IMR-90 (cell line): ENCODE results near the gene PEX10. TPM values are rescaled to one million over a fixed set of nuclear protein-coding genes. Genes with fewer than 3 reads are reported as not detected.

Experiments
- ATAC-seq: fragments of 200-7000 bp; cut with Tn5 transposase; 2 replicates; pipeline ENCODE4 v1.9.1; 2020; ENCODE audit warnings: low read depth, mild to moderate bottlenecking, moderate library complexity
- BruUV-seq: library from RNA; stranded (reverse); fragments of 400-500 nt; replicated peaks from 2 replicates; lab custom pipeline; 2021; lab: Mats Ljungman, UMichigan
- CTCF ChIA-PET: fragments of 300-600 bp; formaldehyde crosslinking; extraction: SDS; loops from one replicate; lab custom pipeline; 2021; ENCODE audit warnings: antibody characterized with exemption; lab: Yijun Ruan, JAX
- POLR2A ChIA-PET: fragments of 300-600 bp; sonication (Branson Sonifier 250); formaldehyde crosslinking; loops from one replicate; lab custom pipeline; 2022; ENCODE audit warnings: antibody characterized with exemption; ENCODE audit not compliant: unreplicated experiment; lab: Charles Lee
- DNase-seq: peaks from one replicate; pipeline ENCODE4 v3.0.0; 2013
- H2AFZ ChIP-seq: replicated peaks from 2 replicates; pipeline ENCODE3; 2013; ENCODE audit warnings: low read length, mild to moderate bottlenecking; ENCODE audit not compliant: poor library complexity
- H2AK5ac ChIP-seq: 2 replicates; pipeline ENCODE4 v1.6.1; 2013; ENCODE audit warnings: low read depth, low read length, inconsistent platforms
- H2AK9ac ChIP-seq: replicated peaks from 2 replicates; pipeline ENCODE3; 2013; ENCODE audit warnings: mild to moderate bottlenecking, low read depth, low read length, moderate library complexity; ENCODE audit not compliant: poor library complexity
- H2BK120ac ChIP-seq: 2 replicates; pipeline ENCODE4 v1.6.1; 2013; ENCODE audit warnings: low read depth, low read length, inconsistent platforms
- H2BK15ac ChIP-seq: 3 replicates; pipeline ENCODE4 v1.6.1; 2013; ENCODE audit warnings: low read depth, low read length, inconsistent platforms
- H2BK20ac ChIP-seq: 2 replicates; pipeline ENCODE4 v1.6.1; 2013; ENCODE audit warnings: low read depth, mild to moderate bottlenecking, inconsistent platforms, low read length, moderate library complexity
- H2BK5ac ChIP-seq: 2 replicates; pipeline ENCODE4 v1.6.1; 2013; ENCODE audit warnings: mild to moderate bottlenecking, low read depth, low read length, inconsistent platforms; ENCODE audit not compliant: poor library complexity, severe bottlenecking
- H3K14ac ChIP-seq: replicated peaks from 2 replicates; pipeline ENCODE4 v1.6.1; 2013; ENCODE audit warnings: low read depth, low read length, inconsistent platforms
- H3K18ac ChIP-seq: 2 replicates; pipeline ENCODE4 v1.6.1; 2013; ENCODE audit warnings: low read depth, low read length, control low read depth
- H3K23ac ChIP-seq: 2 replicates; pipeline ENCODE4 v1.6.1; 2013; ENCODE audit warnings: low read depth, low read length, inconsistent platforms
- H3K27ac ChIP-seq: 2 replicates; pipeline ENCODE4 v1.5.1; 2013; ENCODE audit warnings: mild to moderate bottlenecking, control low read depth, low read length; ENCODE audit not compliant: insufficient read depth
- H3K27me3 ChIP-seq: 2 replicates; pipeline ENCODE4 v1.6.1; 2013; ENCODE audit warnings: low read length; ENCODE audit not compliant: control insufficient read depth, insufficient read depth
- H3K36me3 ChIP-seq: 2 replicates; pipeline ENCODE4 v1.6.1; 2013; ENCODE audit warnings: low read length, mixed read lengths; ENCODE audit not compliant: control insufficient read depth, insufficient read depth
- H3K4ac ChIP-seq: 2 replicates; pipeline ENCODE4 v1.6.1; 2013; ENCODE audit warnings: low read depth, low read length, inconsistent platforms
- H3K4me1 ChIP-seq: 2 replicates; pipeline ENCODE4 v1.6.1; 2013; ENCODE audit warnings: low read length, mixed read lengths; ENCODE audit not compliant: control insufficient read depth, insufficient read depth
- H3K4me2 ChIP-seq: 2 replicates; pipeline ENCODE4 v1.6.1; 2013; ENCODE audit warnings: low read depth, mild to moderate bottlenecking, control low read depth, low read length, moderate library complexity
- H3K4me3 ChIP-seq: 2 replicates; pipeline ENCODE4 v1.5.1; 2013; ENCODE audit warnings: low read depth, mild to moderate bottlenecking, control low read depth, low read length, moderate library complexity; ENCODE audit not compliant: insufficient read depth
- H3K56ac ChIP-seq: 2 replicates; pipeline ENCODE4 v1.6.1; 2013; ENCODE audit warnings: low read length, inconsistent platforms; ENCODE audit not compliant: insufficient read depth; ENCODE audit errors: extremely low read depth
- H3K79me1 ChIP-seq, 2 experiments: 2 replicates each; pipeline ENCODE4 v1.6.1; 2013; ENCODE audit warnings: low read length in 2 of 2, inconsistent platforms in 1 of 2, low read depth in 1 of 2
- H3K9ac ChIP-seq: 2 replicates; pipeline ENCODE4 v1.6.1; 2013; ENCODE audit warnings: low read depth, low read length, control low read depth
- H3K9me1 ChIP-seq: 2 replicates; pipeline ENCODE4 v1.6.1; 2013; ENCODE audit warnings: low read length, inconsistent platforms; ENCODE audit not compliant: insufficient read depth
- H3K9me3 ChIP-seq: 2 replicates; pipeline ENCODE4 v1.6.1; 2013; ENCODE audit warnings: low read length; ENCODE audit not compliant: control insufficient read depth, insufficient read depth
- H4K20me1 ChIP-seq: 2 replicates; pipeline ENCODE4 v1.6.1; 2013; ENCODE audit warnings: low read length, inconsistent platforms; ENCODE audit not compliant: insufficient read depth
- H4K5ac ChIP-seq: 2 replicates; pipeline ENCODE4 v1.6.1; 2013; ENCODE audit warnings: mild to moderate bottlenecking, low read depth, low read length, control low read depth
- H4K8ac ChIP-seq, 2 experiments: 2 replicates each; pipeline ENCODE4 v1.6.1; 2013; ENCODE audit warnings: low read depth in 2 of 2, low read length in 2 of 2, control low read depth in 1 of 2, inconsistent platforms in 1 of 2
- H4K91ac ChIP-seq: 2 replicates; pipeline ENCODE4 v1.6.1; 2013; ENCODE audit warnings: low read depth, low read length, inconsistent platforms; ENCODE audit not compliant: insufficient read depth
- BHLHE40 ChIP-seq: fragments of 150-350 bp; IDR thresholded peaks from 2 replicates; pipeline ENCODE4 v1.6.1; 2016; ENCODE audit warnings: mild to moderate bottlenecking, low read depth, low read length
- CEBPB ChIP-seq: IDR thresholded peaks from 2 replicates; pipeline ENCODE4 v1.6.1; 2012; ENCODE audit warnings: low read depth, low read length, improper control_type of control experiment
- CHD1 ChIP-seq: IDR thresholded peaks from 2 replicates; pipeline ENCODE4 v1.6.1; 2012; ENCODE audit warnings: low read depth, low read length, improper control_type of control experiment
- FOS ChIP-seq: fragments of 150-350 bp; IDR thresholded peaks from 2 replicates; pipeline ENCODE4 v1.6.1; 2016; ENCODE audit warnings: low read depth, low read length
- MAFK ChIP-seq: IDR thresholded peaks from 2 replicates; pipeline ENCODE4 v1.6.1; 2012; ENCODE audit warnings: low read depth, low read length, improper control_type of control experiment
- MAZ ChIP-seq: IDR thresholded peaks from 2 replicates; pipeline ENCODE4 v1.6.1; 2012; ENCODE audit warnings: low read depth, mild to moderate bottlenecking, low read length, improper control_type of control experiment, moderate library complexity, borderline replicate concordance
- MXI1 ChIP-seq: IDR thresholded peaks from 2 replicates; pipeline ENCODE4 v1.6.1; 2012; ENCODE audit warnings: low read depth, mild to moderate bottlenecking, low read length, moderate library complexity, borderline replicate concordance
- NFE2L2 ChIP-seq: fragments of 150-350 bp; IDR thresholded peaks from 2 replicates; pipeline ENCODE4 v1.6.1; 2016; ENCODE audit warnings: low read depth, mild to moderate bottlenecking, low read length
- POLR2A ChIP-seq: IDR thresholded peaks from 2 replicates; pipeline ENCODE4 v1.6.1; 2012; ENCODE audit warnings: mild to moderate bottlenecking, low read depth, low read length
- RAD21 ChIP-seq: IDR thresholded peaks from 2 replicates; pipeline ENCODE4 v1.6.1; 2012; ENCODE audit warnings: low read length, improper control_type of control experiment
- RCOR1 ChIP-seq: IDR thresholded peaks from 2 replicates; pipeline ENCODE4 v1.6.1; 2012; ENCODE audit warnings: mild to moderate bottlenecking, low read length, improper control_type of control experiment; ENCODE audit not compliant: insufficient replicate concordance
- RFX5 ChIP-seq: IDR thresholded peaks from 2 replicates; pipeline ENCODE4 v1.8.0; 2012; ENCODE audit warnings: low read depth, mild to moderate bottlenecking, low read length, moderate library complexity
- SMC3 ChIP-seq: fragments of 150-350 bp; IDR thresholded peaks from 2 replicates; pipeline ENCODE4 v1.6.1; 2016; ENCODE audit warnings: low read depth, mild to moderate bottlenecking, antibody characterized with exemption, low read length, moderate library complexity
- WGBS, 2 experiments: methylation state at CpG; one replicate each; pipeline versions ENCODE4 v1.1.5 to v1.1.7; 2013; ENCODE audit warnings: missing lambda C conversion rate in 2 of 2; ENCODE audit not compliant: insufficient read length in 1 of 2; ENCODE audit errors: extremely low coverage in 2 of 2; 5-methylcytosine and 5-hydroxymethylcytosine counted together
- dilution Hi-C: fragments of 300-500 bp; cut with HindIII; formaldehyde crosslinking; loops from one replicate; pipeline ENCODE4 v1.14.3; 2018; ENCODE audit warnings: low sequenced_read_pairs; ENCODE audit not compliant: unreplicated experiment
- in situ Hi-C: fragments of 300-500 bp; cut with MboI; formaldehyde crosslinking; loops from 3 replicates; pipeline ENCODE4 v1.14.3; 2019; ENCODE audit warnings: low sequenced_read_pairs, inconsistent platforms, mixed read lengths
- intact Hi-C: fragments of 100-400 bp; cut with micrococcal nuclease; formaldehyde crosslinking; loops from 2 replicates; pipeline ENCODE4 v1.10.0; 2022
- polyA plus RNA-seq, 3 experiments: library from polyadenylated mRNA; depleted of rRNA; stranded (reverse); fragments of >200 nt; gene quantifications; 2 replicates each; pipeline ENCODE4 v1.2.3, GENCODE V29; 2012; ENCODE audit warnings: low replicate concordance in 1 of 3
- total RNA-seq: library from RNA; depleted of rRNA; stranded (reverse); fragments of >200 nt; gene quantifications from 2 replicates; pipeline ENCODE4 v1.2.3, GENCODE V29; 2012
- TF ChIP-seq, protein P1 (sequence below): fragments of 150-350 bp; IDR thresholded peaks from 2 replicates; pipeline ENCODE4 v1.6.1; 2016; ENCODE audit warnings: low read depth, mild to moderate bottlenecking, low read length, moderate library complexity, borderline replicate concordance
- TF ChIP-seq, protein P2 (sequence below): conservative IDR thresholded peaks from 2 replicates; pipeline ENCODE4 v1.5.1; 2012; ENCODE audit warnings: mild to moderate bottlenecking, low read depth, low read length, improper control_type of control experiment

PEX10 gene
- total and polyA plus RNA-seq, 2 of the 4 experiments (the other 2 are of a cell fraction): 16.9 to 19.7 TPM

DNA sequence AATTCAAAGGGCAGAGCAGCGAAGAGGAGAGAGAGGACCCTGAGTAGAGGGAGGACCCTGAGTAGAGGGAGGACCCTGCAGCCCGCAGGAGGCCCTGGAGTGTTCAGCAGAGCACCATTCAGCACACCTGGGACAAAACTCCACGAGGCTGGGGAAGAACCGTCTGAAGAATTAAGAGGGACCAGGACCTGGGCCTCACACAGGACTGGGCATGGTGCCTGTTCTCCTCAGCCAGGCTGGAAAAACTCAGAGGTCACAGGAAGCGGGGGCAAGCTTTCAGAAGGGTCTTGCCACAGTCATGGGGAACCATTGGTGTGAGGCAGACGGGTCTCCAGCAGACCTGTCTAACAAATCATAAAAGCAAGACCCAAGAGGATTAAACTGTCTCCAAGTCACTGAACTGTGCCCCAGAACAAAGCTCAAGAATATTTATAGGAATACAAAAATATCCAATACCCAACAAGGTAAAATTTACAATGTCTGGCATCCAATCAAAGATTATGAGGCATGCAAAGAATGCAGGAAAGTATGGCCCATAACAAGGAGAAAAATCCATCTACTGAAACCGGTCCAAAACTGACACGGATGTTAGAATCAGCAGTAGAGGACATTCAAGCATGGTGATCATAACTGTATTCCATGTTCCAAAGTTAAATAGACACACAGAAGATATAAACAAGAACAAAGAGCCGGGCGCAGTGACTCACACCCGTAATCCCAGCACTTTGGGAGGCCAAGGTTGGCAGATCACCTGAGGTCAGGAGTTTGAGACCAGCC, 51.6 kb downstream of the PEX10 start:
- H3K27me3 ChIP-seq: no peaks in the 10 kb centered on the region
- intact Hi-C loops: no loop called here
- H3K27ac ChIP-seq: no peak overlapping the region
- H3K23ac ChIP-seq: no peak overlapping the region; the same call in 1 of the 2 replicates
- no peaks in the 10 kb centered on the region for H4K20me1 ChIP-seq
- H3K9me1 ChIP-seq: no peaks in the 10 kb centered on the region
- in situ Hi-C loops: loop anchor here (25.0 kb wide), 1 partner anchor 398 kb away; no protein-coding TSS in a partner anchor
- POLR2A ChIA-PET: no interaction called here
- H2AFZ ChIP-seq: no peak overlapping the region
- H2BK5ac ChIP-seq: no peak overlapping the region
- H3K4me1 ChIP-seq: 0 out of 2 replicates have a peak, but pooled peaks cover 3% of the 10 kb centered on the region
- peak overlapping the region; percentile 62; the same call in 1 of the 2 replicates for H2BK120ac ChIP-seq
- no peak overlapping the region for H3K9ac ChIP-seq
- no peaks in the 10 kb centered on the region for H3K36me3 ChIP-seq
- peak; percentile 5 for DNase-seq
- 100% methylated on average over 1 of the region's 11 CpGs; no CpG with 5 or more reads in 1 of the 2 experiments for WGBS, 2 experiments
- no TSS peak for BruUV-seq
- CTCF ChIA-PET: interaction anchor here (1.1 kb wide), 1 partner anchor 11 kb away, joined by 3 read pairs; no protein-coding TSS in a partner anchor
- H3K4ac ChIP-seq: 0 out of 2 replicates have a peak overlapping the region, but pooled peaks have one; percentile 30
- ATAC-seq: peak; percentile 49
- no peak overlapping the region; a peak in 1 of 4 replicates for H4K8ac ChIP-seq
- H3K4me2 ChIP-seq: no peak overlapping the region
- H3K4me3 ChIP-seq: no peak overlapping the region
- H2BK20ac ChIP-seq: no peak overlapping the region
- H2AK5ac ChIP-seq: no peak overlapping the region
- no peak overlapping the region for H3K18ac ChIP-seq
- no peak overlapping the region for H2BK15ac ChIP-seq
- no peaks in the 10 kb centered on the region for H3K79me1 ChIP-seq
- H3K14ac ChIP-seq: no peak overlapping the region
- H2AK9ac ChIP-seq: no peak overlapping the region
- dilution Hi-C loops: no loop called here
- no peaks in the 10 kb centered on the region for H3K9me3 ChIP-seq
- H4K5ac ChIP-seq: no peak overlapping the region
- no peak overlapping the region; the same call in 1 of the 2 replicates for H4K91ac ChIP-seq
- no peak overlapping the region for H3K56ac ChIP-seq
- no peak for TF ChIP-seq BHLHE40
- TF ChIP-seq CHD1: no peak
- TF ChIP-seq, protein P1, sequence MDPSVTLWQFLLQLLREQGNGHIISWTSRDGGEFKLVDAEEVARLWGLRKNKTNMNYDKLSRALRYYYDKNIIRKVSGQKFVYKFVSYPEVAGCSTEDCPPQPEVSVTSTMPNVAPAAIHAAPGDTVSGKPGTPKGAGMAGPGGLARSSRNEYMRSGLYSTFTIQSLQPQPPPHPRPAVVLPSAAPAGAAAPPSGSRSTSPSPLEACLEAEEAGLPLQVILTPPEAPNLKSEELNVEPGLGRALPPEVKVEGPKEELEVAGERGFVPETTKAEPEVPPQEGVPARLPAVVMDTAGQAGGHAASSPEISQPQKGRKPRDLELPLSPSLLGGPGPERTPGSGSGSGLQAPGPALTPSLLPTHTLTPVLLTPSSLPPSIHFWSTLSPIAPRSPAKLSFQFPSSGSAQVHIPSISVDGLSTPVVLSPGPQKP: no peak
- no peak for TF ChIP-seq NFE2L2
- no peak for TF ChIP-seq CEBPB
- no peak for TF ChIP-seq FOS
- TF ChIP-seq RAD21: no peak
- no peak for TF ChIP-seq MAFK
- TF ChIP-seq MXI1: no peak
- TF ChIP-seq, protein P2, sequence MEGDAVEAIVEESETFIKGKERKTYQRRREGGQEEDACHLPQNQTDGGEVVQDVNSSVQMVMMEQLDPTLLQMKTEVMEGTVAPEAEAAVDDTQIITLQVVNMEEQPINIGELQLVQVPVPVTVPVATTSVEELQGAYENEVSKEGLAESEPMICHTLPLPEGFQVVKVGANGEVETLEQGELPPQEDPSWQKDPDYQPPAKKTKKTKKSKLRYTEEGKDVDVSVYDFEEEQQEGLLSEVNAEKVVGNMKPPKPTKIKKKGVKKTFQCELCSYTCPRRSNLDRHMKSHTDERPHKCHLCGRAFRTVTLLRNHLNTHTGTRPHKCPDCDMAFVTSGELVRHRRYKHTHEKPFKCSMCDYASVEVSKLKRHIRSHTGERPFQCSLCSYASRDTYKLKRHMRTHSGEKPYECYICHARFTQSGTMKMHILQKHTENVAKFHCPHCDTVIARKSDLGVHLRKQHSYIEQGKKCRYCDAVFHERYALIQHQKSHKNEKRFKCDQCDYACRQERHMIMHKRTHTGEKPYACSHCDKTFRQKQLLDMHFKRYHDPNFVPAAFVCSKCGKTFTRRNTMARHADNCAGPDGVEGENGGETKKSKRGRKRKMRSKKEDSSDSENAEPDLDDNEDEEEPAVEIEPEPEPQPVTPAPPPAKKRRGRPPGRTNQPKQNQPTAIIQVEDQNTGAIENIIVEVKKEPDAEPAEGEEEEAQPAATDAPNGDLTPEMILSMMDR: no peak
- no peak for TF ChIP-seq SMC3
- no peak for TF ChIP-seq MAZ
- no peak for TF ChIP-seq RFX5
- TF ChIP-seq RCOR1: no peak
- no peak for TF ChIP-seq POLR2A
